ENCODE measurements around the gene PCMT1.

DNA sequence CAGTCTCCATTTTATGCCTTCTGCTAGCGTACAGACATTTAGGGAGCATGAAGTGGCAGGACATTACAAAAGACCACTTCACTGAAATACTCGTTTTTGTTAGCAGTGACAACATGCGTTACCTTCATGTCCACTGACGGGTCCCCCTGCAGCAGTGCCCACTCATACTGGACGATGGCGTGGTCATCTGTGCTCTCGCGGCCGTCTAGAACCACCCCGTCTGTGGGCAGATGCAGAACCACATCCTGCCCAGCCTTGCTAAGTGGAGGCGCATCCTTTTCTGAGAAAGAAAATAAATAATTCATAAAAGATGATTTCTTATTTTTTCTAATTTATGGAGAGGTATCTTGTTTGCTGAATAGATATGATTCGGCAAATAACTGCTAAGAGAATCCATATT is 103.3 kb downstream of the PCMT1 start:
- TF ChIP-seq POLR2A (conservative IDR thresholded peaks at IDR 0.05) (no peak), ZNF175 (CRISPR knock-in tag; IDR thresholded peaks at IDR 0.05; ENCODE audit: low read depth) (no peak), NFIC (IDR thresholded peaks at IDR 0.05) (no peak), FOSL1 (tag; conservative IDR thresholded peaks at IDR 0.05) (no peak), ZNF75A (CRISPR knock-in tag; IDR thresholded peaks at IDR 0.05) (no peak), DNMT1 (IDR thresholded peaks at IDR 0.05) (no peak), TCF7L2 (IDR thresholded peaks at IDR 0.05; ENCODE audit: low read depth, low read length) (no peak), CC2D1A (IDR thresholded peaks at IDR 0.05) (no peak)
- TF ChIP-seq, protein P1, sequence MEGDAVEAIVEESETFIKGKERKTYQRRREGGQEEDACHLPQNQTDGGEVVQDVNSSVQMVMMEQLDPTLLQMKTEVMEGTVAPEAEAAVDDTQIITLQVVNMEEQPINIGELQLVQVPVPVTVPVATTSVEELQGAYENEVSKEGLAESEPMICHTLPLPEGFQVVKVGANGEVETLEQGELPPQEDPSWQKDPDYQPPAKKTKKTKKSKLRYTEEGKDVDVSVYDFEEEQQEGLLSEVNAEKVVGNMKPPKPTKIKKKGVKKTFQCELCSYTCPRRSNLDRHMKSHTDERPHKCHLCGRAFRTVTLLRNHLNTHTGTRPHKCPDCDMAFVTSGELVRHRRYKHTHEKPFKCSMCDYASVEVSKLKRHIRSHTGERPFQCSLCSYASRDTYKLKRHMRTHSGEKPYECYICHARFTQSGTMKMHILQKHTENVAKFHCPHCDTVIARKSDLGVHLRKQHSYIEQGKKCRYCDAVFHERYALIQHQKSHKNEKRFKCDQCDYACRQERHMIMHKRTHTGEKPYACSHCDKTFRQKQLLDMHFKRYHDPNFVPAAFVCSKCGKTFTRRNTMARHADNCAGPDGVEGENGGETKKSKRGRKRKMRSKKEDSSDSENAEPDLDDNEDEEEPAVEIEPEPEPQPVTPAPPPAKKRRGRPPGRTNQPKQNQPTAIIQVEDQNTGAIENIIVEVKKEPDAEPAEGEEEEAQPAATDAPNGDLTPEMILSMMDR (IDR thresholded peaks at IDR 0.05 in 2 of 3, conservative IDR thresholded peaks at IDR 0.05 in 1 of 3; ENCODE audit: insufficient read depth in 2 of 3, low read depth in 1 of 3, low read length in 3 of 3), result no peak
